GM19397 (cell line): ENCODE data around the gene PAQR6.
A peak's percentile ranks its signal among the peaks of the same experiment; 100 is the strongest.

Experiments used
- ATAC-seq: cut with Tn5 transposase; IDR thresholded peaks from one replicate; pipeline ENCODE4 v1.9.1; 2021; ENCODE audit warnings: mild to moderate bottlenecking, moderate library complexity; ENCODE audit not compliant: unreplicated experiment

The PAQR6 gene

GRCh38 chr1:156247460-156248322 lies at the start of gene PAQR6:
PAQR6 (minus strand) TSS chr1:156248056; CDS start chr1:156246731, 1,325 bp downstream.
- no peak for ATAC-seq

- ATAC-seq = peak; percentile 50
These were observed 47.6 kb upstream of the PAQR6 start, which contains the start of gene GLMP for GRCh38 chr1:156295391-156295947. GLMP (minus strand) TSS chr1:156295679; CDS start chr1:156295645, 34 bp downstream.

GRCh38 chr1:156293895-156294294 lies 46.0 kb upstream of the PAQR6 start:
- no peak for ATAC-seq

GRCh38 chr1:156293098-156293434 lies 45.2 kb upstream of the PAQR6 start:
- no peak for ATAC-seq

- no peak for ATAC-seq
These were observed 43.6 kb upstream of the PAQR6 start for GRCh38 chr1:156291226-156292061.

- no peak for ATAC-seq
These were observed 42.0 kb upstream of the PAQR6 start for GRCh38 chr1:156289857-156290256.

GRCh38 chr1:156286061-156286460 lies 38.2 kb upstream of the PAQR6 start:
- ATAC-seq = no peak

GRCh38 chr1:156285437-156285836 lies 37.6 kb upstream of the PAQR6 start:
- no peak for ATAC-seq

- ATAC-seq = no peak
These were observed 36.9 kb upstream of the PAQR6 start for GRCh38 chr1:156284757-156285156.

GRCh38 chr1:156284112-156284511 lies 36.3 kb upstream of the PAQR6 start, which contains the start of gene TMEM79:
TMEM79 (plus strand) TSS chr1:156284325; CDS start chr1:156285227, 902 bp downstream.
- no peak for ATAC-seq

GRCh38 chr1:156283521-156283920 lies 35.7 kb upstream of the PAQR6 start:
- ATAC-seq = no peak

GRCh38 chr1:156282479-156283222 lies 34.8 kb upstream of the PAQR6 start, which contains the start of gene SMG5:
SMG5 (minus strand) TSS chr1:156282825; CDS start chr1:156282680, 145 bp downstream.
- ATAC-seq = peak; percentile 90

GRCh38 chr1:156281693-156282478 lies 34.0 kb upstream of the PAQR6 start:
- peak; percentile 7 for ATAC-seq

- ATAC-seq = no peak
These were observed 33.4 kb upstream of the PAQR6 start for GRCh38 chr1:156281281-156281680.

GRCh38 chr1:156279837-156280236 lies 32.0 kb upstream of the PAQR6 start:
- ATAC-seq = no peak

GRCh38 chr1:156276966-156277381 lies 29.1 kb upstream of the PAQR6 start:
- no peak for ATAC-seq

- ATAC-seq = no peak
These were observed 28.7 kb upstream of the PAQR6 start for GRCh38 chr1:156276532-156276931.

GRCh38 chr1:156270314-156270713 lies 22.5 kb upstream of the PAQR6 start:
- ATAC-seq = no peak

GRCh38 chr1:156268336-156268735 lies 20.5 kb upstream of the PAQR6 start:
- no peak for ATAC-seq

- ATAC-seq = no peak
These were observed 18.2 kb upstream of the PAQR6 start for GRCh38 chr1:156266051-156266450.
